B cell (primary cell): ENCODE data around the gene XPNPEP3.

ENCODE experiments used
- EZH2 ChIP-seq: IDR thresholded peaks from 2 replicates; pipeline ENCODE4 v1.6.1; 2012; ENCODE audit warnings: borderline replicate concordance, low read depth, mild to moderate bottlenecking, moderate library complexity, low read length; ENCODE audit not compliant: insufficient read depth, poor library complexity, severe bottlenecking
- TF ChIP-seq, protein P1 (sequence below): fragments of 200-600 bp; IDR thresholded peaks from one replicate; pipeline ENCODE4 v1.8.0; 2022; ENCODE audit warnings: antibody characterized with exemption, mild to moderate bottlenecking

DNA sequence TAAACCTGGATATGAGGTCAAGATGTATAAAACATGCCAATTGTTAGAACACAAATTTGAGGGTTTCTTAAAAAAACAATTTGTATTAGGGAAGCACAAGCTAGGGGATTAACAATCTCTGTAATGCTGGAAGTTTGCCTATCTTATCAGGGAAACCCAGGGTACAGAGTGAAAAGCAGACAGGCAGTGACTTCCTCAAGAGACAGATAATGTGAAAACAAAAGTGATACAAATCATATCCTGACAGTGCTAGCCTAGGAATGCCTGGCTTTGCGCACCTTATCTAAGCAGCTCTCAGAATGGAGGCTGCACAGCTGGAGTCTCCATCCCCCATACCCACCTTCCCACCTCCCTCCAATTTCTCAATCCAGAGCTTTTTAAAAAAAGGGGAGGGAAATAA, 71.7 kb downstream of the XPNPEP3 start:
- TF ChIP-seq, protein P1, sequence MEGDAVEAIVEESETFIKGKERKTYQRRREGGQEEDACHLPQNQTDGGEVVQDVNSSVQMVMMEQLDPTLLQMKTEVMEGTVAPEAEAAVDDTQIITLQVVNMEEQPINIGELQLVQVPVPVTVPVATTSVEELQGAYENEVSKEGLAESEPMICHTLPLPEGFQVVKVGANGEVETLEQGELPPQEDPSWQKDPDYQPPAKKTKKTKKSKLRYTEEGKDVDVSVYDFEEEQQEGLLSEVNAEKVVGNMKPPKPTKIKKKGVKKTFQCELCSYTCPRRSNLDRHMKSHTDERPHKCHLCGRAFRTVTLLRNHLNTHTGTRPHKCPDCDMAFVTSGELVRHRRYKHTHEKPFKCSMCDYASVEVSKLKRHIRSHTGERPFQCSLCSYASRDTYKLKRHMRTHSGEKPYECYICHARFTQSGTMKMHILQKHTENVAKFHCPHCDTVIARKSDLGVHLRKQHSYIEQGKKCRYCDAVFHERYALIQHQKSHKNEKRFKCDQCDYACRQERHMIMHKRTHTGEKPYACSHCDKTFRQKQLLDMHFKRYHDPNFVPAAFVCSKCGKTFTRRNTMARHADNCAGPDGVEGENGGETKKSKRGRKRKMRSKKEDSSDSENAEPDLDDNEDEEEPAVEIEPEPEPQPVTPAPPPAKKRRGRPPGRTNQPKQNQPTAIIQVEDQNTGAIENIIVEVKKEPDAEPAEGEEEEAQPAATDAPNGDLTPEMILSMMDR: no peak
- TF ChIP-seq EZH2: no peak
